GM12873 (cell line): ENCODE data around the gene CRIP2.

Source experiments
- TF ChIP-seq, protein P1 (sequence below): IDR thresholded peaks from 2 replicates; pipeline ENCODE4 v1.5.1; 2012; ENCODE audit warnings: low read depth, mild to moderate bottlenecking, moderate library complexity, low read length, control low read depth; ENCODE audit not compliant: insufficient read depth; ENCODE audit errors: missing control alignments

CRIP2 gene

GRCh38 chr14:105465209-105466031 lies 9.2 kb upstream of the CRIP2 start:
- TF ChIP-seq, protein P1, sequence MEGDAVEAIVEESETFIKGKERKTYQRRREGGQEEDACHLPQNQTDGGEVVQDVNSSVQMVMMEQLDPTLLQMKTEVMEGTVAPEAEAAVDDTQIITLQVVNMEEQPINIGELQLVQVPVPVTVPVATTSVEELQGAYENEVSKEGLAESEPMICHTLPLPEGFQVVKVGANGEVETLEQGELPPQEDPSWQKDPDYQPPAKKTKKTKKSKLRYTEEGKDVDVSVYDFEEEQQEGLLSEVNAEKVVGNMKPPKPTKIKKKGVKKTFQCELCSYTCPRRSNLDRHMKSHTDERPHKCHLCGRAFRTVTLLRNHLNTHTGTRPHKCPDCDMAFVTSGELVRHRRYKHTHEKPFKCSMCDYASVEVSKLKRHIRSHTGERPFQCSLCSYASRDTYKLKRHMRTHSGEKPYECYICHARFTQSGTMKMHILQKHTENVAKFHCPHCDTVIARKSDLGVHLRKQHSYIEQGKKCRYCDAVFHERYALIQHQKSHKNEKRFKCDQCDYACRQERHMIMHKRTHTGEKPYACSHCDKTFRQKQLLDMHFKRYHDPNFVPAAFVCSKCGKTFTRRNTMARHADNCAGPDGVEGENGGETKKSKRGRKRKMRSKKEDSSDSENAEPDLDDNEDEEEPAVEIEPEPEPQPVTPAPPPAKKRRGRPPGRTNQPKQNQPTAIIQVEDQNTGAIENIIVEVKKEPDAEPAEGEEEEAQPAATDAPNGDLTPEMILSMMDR, result no peak

DNA sequence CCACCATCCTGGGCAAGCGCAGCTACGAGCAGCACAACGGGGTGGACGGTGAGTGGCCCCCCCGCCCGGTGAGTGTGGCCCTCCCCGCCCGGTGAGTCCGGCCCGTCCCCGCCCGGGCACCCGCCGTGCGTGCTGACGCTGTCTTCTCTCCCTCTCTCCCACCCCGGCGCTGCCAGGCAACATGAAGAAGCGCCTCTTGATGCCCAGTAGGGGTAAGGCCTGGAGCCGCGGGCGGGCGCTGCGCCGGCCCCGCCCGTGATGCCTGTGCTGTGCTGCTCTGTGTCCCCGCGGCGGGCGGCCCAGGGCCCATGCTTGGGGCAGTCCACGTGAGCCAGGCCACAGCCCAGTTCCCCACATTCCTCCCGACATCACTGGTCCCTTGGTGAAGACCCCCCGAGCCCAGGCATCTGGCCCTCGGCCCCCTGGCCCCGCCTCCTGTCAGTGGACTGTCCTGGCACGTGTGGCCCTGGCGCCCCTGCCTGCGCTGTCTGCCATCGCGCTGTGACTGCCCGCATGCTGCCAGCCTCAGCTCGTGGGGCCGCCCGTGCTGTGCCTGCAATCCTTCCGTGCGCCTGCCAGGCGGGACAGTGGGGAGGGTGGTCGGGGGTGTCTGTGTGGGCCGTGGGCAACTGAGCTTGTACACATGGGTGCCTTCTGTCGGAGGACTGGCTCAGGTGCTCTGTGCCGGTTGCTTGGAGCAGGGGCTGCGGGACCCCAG lies 7.9 kb upstream of the CRIP2 start:
- TF ChIP-seq, protein P1, result no peak

GRCh38 chr14:105467249-105467941 lies 7.2 kb upstream of the CRIP2 start:
- TF ChIP-seq, protein P1, result no peak

- TF ChIP-seq, protein P1, result no peak
Observed at GRCh38 chr14:105467942-105468471, 6.6 kb upstream of the CRIP2 start.

GRCh38 chr14:105468621-105469241 lies 5.9 kb upstream of the CRIP2 start:
- TF ChIP-seq, protein P1, result no peak

DNA sequence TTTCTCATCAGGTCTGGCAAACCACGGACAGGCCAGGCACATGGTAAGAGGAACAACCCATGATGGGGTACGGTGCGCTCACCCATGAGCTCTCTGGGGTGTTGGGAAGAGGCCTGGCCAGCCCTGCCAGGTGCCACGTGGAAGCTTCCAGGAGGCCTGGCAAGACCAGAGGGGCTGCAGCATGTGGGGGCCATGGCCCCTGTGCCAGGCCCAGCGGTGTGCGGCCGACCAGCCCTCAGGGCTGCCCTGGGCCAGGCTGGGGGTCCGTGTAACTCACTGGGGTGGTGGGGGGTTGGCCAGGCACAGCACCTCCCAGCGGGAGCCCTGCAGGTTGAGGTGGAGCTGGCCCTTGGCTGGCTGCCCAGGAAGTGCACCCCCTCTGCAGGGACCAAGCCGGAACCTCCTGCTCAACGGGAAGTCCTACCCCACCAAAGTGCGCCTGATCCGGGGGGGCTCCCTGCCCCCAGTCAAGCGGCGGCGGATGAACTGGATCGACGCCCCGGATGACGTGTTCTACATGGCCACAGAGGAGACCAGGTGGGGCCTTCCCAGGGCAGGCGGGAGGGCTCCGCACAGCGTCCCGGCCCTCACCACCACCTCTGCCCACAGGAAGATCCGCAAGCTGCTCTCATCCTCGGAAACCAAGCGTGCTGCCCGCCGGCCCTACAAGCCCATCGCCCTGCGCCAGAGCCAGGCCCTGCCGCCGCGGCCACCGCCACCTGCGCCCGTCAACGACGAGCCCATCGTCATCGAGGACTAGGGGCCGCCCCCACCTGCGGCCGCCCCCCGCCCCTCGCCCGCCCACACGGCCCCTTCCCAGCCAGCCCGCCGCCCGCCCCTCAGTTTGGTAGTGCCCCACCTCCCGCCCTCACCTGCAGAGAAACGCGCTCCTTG lies 4.9 kb upstream of the CRIP2 start:
- TF ChIP-seq, protein P1, result no peak
